H9 (cell line): ENCODE data around the gene USP47. TPM values are rescaled to one million over a fixed set of nuclear protein-coding genes. Genes with fewer than 3 reads are reported as not detected.

Experiments used
- DNase-seq: peaks from one replicate; pipeline ENCODE4 v3.0.0-alpha.2; 2017
- H2AFZ ChIP-seq: one replicate; pipeline ENCODE4 v1.6.1; 2013; ENCODE audit warnings: mild to moderate bottlenecking, low read length, control low read depth, moderate library complexity
- H2AK5ac ChIP-seq: 2 replicates; pipeline ENCODE4 v1.6.1; 2013; ENCODE audit warnings: low read length, control low read depth, mixed read lengths; ENCODE audit not compliant: insufficient read length
- H2BK120ac ChIP-seq: one replicate; pipeline ENCODE4 v1.6.1; 2013; ENCODE audit warnings: low read depth, mild to moderate bottlenecking, low read length, control low read depth, inconsistent platforms; ENCODE audit not compliant: poor library complexity, severe bottlenecking
- H2BK12ac ChIP-seq: 2 replicates; pipeline ENCODE4 v1.6.1; 2013; ENCODE audit warnings: low read length, control low read depth, mixed read lengths, low read depth; ENCODE audit not compliant: insufficient read length
- H2BK15ac ChIP-seq: 2 replicates; pipeline ENCODE4 v1.6.1; 2013; ENCODE audit warnings: low read depth, low read length, control low read depth
- H2BK20ac ChIP-seq: one replicate; pipeline ENCODE4 v1.6.1; 2013; ENCODE audit warnings: low read depth, mild to moderate bottlenecking, low read length, control low read depth, inconsistent platforms; ENCODE audit not compliant: poor library complexity, severe bottlenecking
- H2BK5ac ChIP-seq: 2 replicates; pipeline ENCODE4 v1.6.1; 2013; ENCODE audit warnings: low read length, control low read depth, mixed read lengths; ENCODE audit not compliant: insufficient read length
- H3K14ac ChIP-seq: 2 replicates; pipeline ENCODE4 v1.6.1; 2013; ENCODE audit warnings: low read length, control low read depth; ENCODE audit not compliant: insufficient read depth
- H3K18ac ChIP-seq: 2 replicates; pipeline ENCODE4 v1.6.1; 2013; ENCODE audit warnings: low read depth, mild to moderate bottlenecking, mixed read lengths, low read length, control low read depth; ENCODE audit not compliant: insufficient read length
- H3K23ac ChIP-seq: 2 replicates; pipeline ENCODE4 v1.6.1; 2013; ENCODE audit warnings: low read length, control low read depth, mixed read lengths, low read depth; ENCODE audit not compliant: insufficient read length
- H3K23me2 ChIP-seq: 2 replicates; pipeline ENCODE4 v1.6.1; 2013; ENCODE audit warnings: low read depth, mild to moderate bottlenecking, mixed read lengths, low read length, control low read depth; ENCODE audit not compliant: insufficient read length, poor library complexity, severe bottlenecking
- H3K27ac ChIP-seq: 2 replicates; pipeline ENCODE4 v1.5.1; 2013; ENCODE audit warnings: low read length, control low read depth, mixed read lengths, low read depth; ENCODE audit not compliant: insufficient read length
- H3K27me3 ChIP-seq: 2 replicates; pipeline ENCODE4 v1.6.1; 2013; ENCODE audit warnings: low read length, control low read depth, inconsistent platforms; ENCODE audit not compliant: insufficient read depth
- H3K4ac ChIP-seq: 2 replicates; pipeline ENCODE4 v1.6.1; 2013; ENCODE audit warnings: low read depth, mild to moderate bottlenecking, control low read depth, inconsistent platforms, low read length, moderate library complexity
- H3K4me1 ChIP-seq: 2 replicates; pipeline ENCODE4 v1.6.1; 2013; ENCODE audit warnings: low read length, control low read depth, inconsistent platforms; ENCODE audit not compliant: insufficient read depth
- H3K4me2 ChIP-seq: 2 replicates; pipeline ENCODE4 v1.6.1; 2013; ENCODE audit warnings: low read length, control low read depth, mixed read lengths; ENCODE audit not compliant: insufficient read length, insufficient read depth
- H3K56ac ChIP-seq: 2 replicates; pipeline ENCODE4 v1.6.1; 2013; ENCODE audit warnings: low read depth, mild to moderate bottlenecking, mixed read lengths, low read length, control low read depth; ENCODE audit not compliant: insufficient read length
- H3K79me1 ChIP-seq: 2 replicates; pipeline ENCODE4 v1.6.1; 2013; ENCODE audit warnings: low read depth, mild to moderate bottlenecking, moderate library complexity, low read length, control low read depth, inconsistent platforms; ENCODE audit not compliant: insufficient read depth, poor library complexity, severe bottlenecking
- H3K79me2 ChIP-seq: 2 replicates; pipeline ENCODE4 v1.6.1; 2013; ENCODE audit warnings: low read length, control low read depth, inconsistent platforms; ENCODE audit not compliant: insufficient read depth
- H3K9ac ChIP-seq: 2 replicates; pipeline ENCODE4 v1.6.1; 2013; ENCODE audit warnings: low read length, control low read depth, mixed read lengths; ENCODE audit not compliant: insufficient read length; ENCODE audit errors: extremely low read depth
- H3K9me3 ChIP-seq: one replicate; pipeline ENCODE4 v1.6.1; 2013; ENCODE audit warnings: low read depth, low read length, inconsistent platforms; ENCODE audit not compliant: control insufficient read depth
- H3T11ph ChIP-seq: one replicate; pipeline ENCODE4 v1.6.1; 2013; ENCODE audit warnings: mild to moderate bottlenecking, low read length, control low read depth, inconsistent platforms
- H4K20me1 ChIP-seq: one replicate; pipeline ENCODE4 v1.6.1; 2013; ENCODE audit not compliant: control insufficient read depth, insufficient read length, insufficient read depth
- H4K5ac ChIP-seq: 2 replicates; pipeline ENCODE4 v1.6.1; 2013; ENCODE audit warnings: low read depth, mild to moderate bottlenecking, mixed read lengths, low read length, control low read depth; ENCODE audit not compliant: insufficient read length
- H4K8ac ChIP-seq: replicated peaks from 2 replicates; pipeline ENCODE4 v1.6.1; 2013; ENCODE audit warnings: low read length, control low read depth, mixed read lengths, low read depth; ENCODE audit not compliant: insufficient read length
- H4K91ac ChIP-seq: 2 replicates; pipeline ENCODE4 v1.6.1; 2013; ENCODE audit warnings: low read depth, mild to moderate bottlenecking, moderate library complexity, mixed read lengths, low read length, control low read depth; ENCODE audit not compliant: insufficient read length
- H3K27ac Mint-ChIP-seq, 3 experiments: 2 replicates in 2 of 3; 3 replicates in 1 of 3; pipeline ENCODE4 v1.8.0; 2020 to 2021; ENCODE audit warnings: mixed read lengths in 3 of 3, mild to moderate bottlenecking in 1 of 3, moderate library complexity in 1 of 3
- H3K27me3 Mint-ChIP-seq: 2 replicates; pipeline ENCODE4 v1.8.0; 2021; ENCODE audit warnings: low read depth, mild to moderate bottlenecking, moderate library complexity, mixed read lengths
- H3K36me3 Mint-ChIP-seq, 3 experiments: 2 replicates in 2 of 3; 3 replicates in 1 of 3; pipeline ENCODE4 v1.8.0; 2020 to 2021; ENCODE audit warnings: low read depth in 3 of 3, mixed read lengths in 3 of 3; ENCODE audit not compliant: insufficient read depth in 1 of 3
- H3K4me1 Mint-ChIP-seq, 2 experiments: 2 replicates each; pipeline ENCODE4 v1.8.0; 2020; ENCODE audit warnings: mixed read lengths in 2 of 2
- H3K4me3 Mint-ChIP-seq, 2 experiments: 2 replicates in 1 of 2; 3 replicates in 1 of 2; pipeline ENCODE4 v1.8.0; 2020 to 2021; ENCODE audit warnings: mild to moderate bottlenecking in 2 of 2, mixed read lengths in 2 of 2, moderate library complexity in 1 of 2
- H3K9me3 Mint-ChIP-seq, 2 experiments: 2 replicates in 1 of 2; 3 replicates in 1 of 2; pipeline ENCODE4 v1.8.0; 2020; ENCODE audit warnings: mild to moderate bottlenecking in 2 of 2, mixed read lengths in 2 of 2, moderate library complexity in 1 of 2
- WGBS: extraction: QIAGEN DNeasy Blood & Tissue Kit; methylation state at CpG from one replicate; pipeline ENCODE4 v1.1.7; 2013; ENCODE audit warnings: missing lambda C conversion rate, low lambda C conversion rate, mixed read lengths; ENCODE audit not compliant: insufficient read length; ENCODE audit errors: extremely low coverage; 5-methylcytosine and 5-hydroxymethylcytosine counted together
- total RNA-seq: library from RNA; stranded (reverse); gene quantifications from 2 replicates; pipeline ENCODE4 v1.2.1, GENCODE V29; 2021
- TF ChIP-seq, protein P1 (sequence below): fragments of 200-600 bp; sonication (generic); conservative IDR thresholded peaks from 3 replicates; pipeline ENCODE4 v1.8.0; 2021; ENCODE audit warnings: antibody characterized with exemption, mild to moderate bottlenecking

USP47 gene
- total RNA-seq, 1 experiment from 2014 or later, result 26.7 TPM

DNA sequence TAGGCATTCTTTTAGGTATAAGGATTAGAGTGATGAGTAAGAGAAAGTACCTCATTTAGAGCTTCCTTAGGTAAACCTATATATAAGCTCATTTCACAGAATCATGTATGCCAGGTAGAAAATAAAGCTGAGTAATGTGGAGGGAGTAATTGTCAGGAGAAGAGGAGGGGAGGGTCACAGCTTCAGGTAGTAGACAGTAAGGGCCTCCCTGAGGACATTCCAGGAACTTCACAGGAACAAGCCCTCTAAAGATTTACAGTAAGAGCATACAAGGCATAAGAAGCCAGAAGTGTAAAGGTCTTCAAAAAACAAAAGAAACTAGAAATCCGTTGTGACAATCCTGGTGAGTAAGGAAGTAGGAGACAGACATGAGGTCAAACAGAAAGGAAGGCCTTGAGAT is 57.6 kb downstream of the USP47 start:
- H2BK15ac ChIP-seq, result no peak overlapping the region
- H2BK5ac ChIP-seq, result no peak overlapping the region
- no peak overlapping the region for H4K5ac ChIP-seq
- H2BK120ac ChIP-seq, result no peak overlapping the region
- H3K4ac ChIP-seq, result no peak overlapping the region
- Mint-ChIP-seq H3K27ac (no peak overlapping the region), H3K4me3 (no peak overlapping the region), H3K27me3 (no peaks in the 10 kb centered on the region), H3K4me1 (peaks cover under 1 to 2% of the 10 kb centered on the region in 2 experiments; a peak in 1 of 4 replicates), H3K36me3 (peaks cover 0 to 4% (median 2%) of the 10 kb centered on the region in 3 experiments; a peak in 3 of 7 replicates), H3K9me3 (no peaks in the 10 kb centered on the region)
- no peaks in the 10 kb centered on the region for H3K4me1 ChIP-seq
- no peak overlapping the region for H3K27ac ChIP-seq
- H3K23ac ChIP-seq, result no peak overlapping the region
- WGBS, result no CpG with 5 or more reads among the region's 1 CpG
- H2AK5ac ChIP-seq, result no peak overlapping the region
- no peak overlapping the region for H4K8ac ChIP-seq
- no peak overlapping the region for H3K18ac ChIP-seq
- no peak overlapping the region for H2BK20ac ChIP-seq
- H2BK12ac ChIP-seq, result no peak overlapping the region
- no peaks in the 10 kb centered on the region for H3K23me2 ChIP-seq
- no peaks in the 10 kb centered on the region for H3K9me3 ChIP-seq
- no peaks in the 10 kb centered on the region for H3K79me1 ChIP-seq
- H3K56ac ChIP-seq, result no peak overlapping the region
- no peaks in the 10 kb centered on the region for H4K20me1 ChIP-seq
- H3T11ph ChIP-seq, result no peak overlapping the region
- no peak overlapping the region for H4K91ac ChIP-seq
- H3K79me2 ChIP-seq, result no peaks in the 10 kb centered on the region
- no peak overlapping the region for H3K14ac ChIP-seq
- TF ChIP-seq, protein P1, sequence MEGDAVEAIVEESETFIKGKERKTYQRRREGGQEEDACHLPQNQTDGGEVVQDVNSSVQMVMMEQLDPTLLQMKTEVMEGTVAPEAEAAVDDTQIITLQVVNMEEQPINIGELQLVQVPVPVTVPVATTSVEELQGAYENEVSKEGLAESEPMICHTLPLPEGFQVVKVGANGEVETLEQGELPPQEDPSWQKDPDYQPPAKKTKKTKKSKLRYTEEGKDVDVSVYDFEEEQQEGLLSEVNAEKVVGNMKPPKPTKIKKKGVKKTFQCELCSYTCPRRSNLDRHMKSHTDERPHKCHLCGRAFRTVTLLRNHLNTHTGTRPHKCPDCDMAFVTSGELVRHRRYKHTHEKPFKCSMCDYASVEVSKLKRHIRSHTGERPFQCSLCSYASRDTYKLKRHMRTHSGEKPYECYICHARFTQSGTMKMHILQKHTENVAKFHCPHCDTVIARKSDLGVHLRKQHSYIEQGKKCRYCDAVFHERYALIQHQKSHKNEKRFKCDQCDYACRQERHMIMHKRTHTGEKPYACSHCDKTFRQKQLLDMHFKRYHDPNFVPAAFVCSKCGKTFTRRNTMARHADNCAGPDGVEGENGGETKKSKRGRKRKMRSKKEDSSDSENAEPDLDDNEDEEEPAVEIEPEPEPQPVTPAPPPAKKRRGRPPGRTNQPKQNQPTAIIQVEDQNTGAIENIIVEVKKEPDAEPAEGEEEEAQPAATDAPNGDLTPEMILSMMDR, result peak; percentile 45
- no peak for DNase-seq
- H3K27me3 ChIP-seq, result no peaks in the 10 kb centered on the region
- H3K9ac ChIP-seq, result no peak overlapping the region
- H2AFZ ChIP-seq, result no peak overlapping the region
- no peak overlapping the region for H3K4me2 ChIP-seq
